MCF 10A (cell line): ENCODE data around the gene EPB41. TPM values are rescaled to one million over a fixed set of nuclear protein-coding genes. Genes with fewer than 3 reads are reported as not detected.

Experiments
- BruUV-seq: library from RNA; stranded (reverse); fragments of 400-500 nt; replicated peaks from 2 replicates; lab custom pipeline; 2021; lab: Mats Ljungman, UMichigan
- CTCF ChIA-PET: fragments of 300-600 bp; sonication (Branson Sonifier 250); formaldehyde crosslinking; extraction: SDS; loops from one replicate; lab custom pipeline; 2021; ENCODE audit warnings: antibody characterized with exemption, inconsistent platforms; lab: Yijun Ruan, JAX
- POLR2A ChIA-PET: fragments of 300-600, 350-650 bp; sonication (Branson Sonifier 250); formaldehyde crosslinking; extraction: SDS; loops from one replicate; lab custom pipeline; 2020; ENCODE audit warnings: antibody characterized with exemption, inconsistent platforms; lab: Yijun Ruan, JAX
- DNase-seq: peaks from one replicate; pipeline ENCODE4 v3.0.0-alpha.2; 2018; ENCODE audit not compliant: unreplicated experiment
- H3K27ac Mint-ChIP-seq: one replicate; pipeline ENCODE4 v1.8.0; 2022; ENCODE audit warnings: mild to moderate bottlenecking, low read depth, mixed read lengths; ENCODE audit not compliant: unreplicated experiment
- H3K27me3 Mint-ChIP-seq: one replicate; pipeline ENCODE4 v1.8.0; 2022; ENCODE audit warnings: mixed read lengths; ENCODE audit not compliant: insufficient read depth, unreplicated experiment
- H3K36me3 Mint-ChIP-seq: one replicate; pipeline ENCODE4 v1.8.0; 2022; ENCODE audit warnings: mild to moderate bottlenecking, moderate library complexity, mixed read lengths; ENCODE audit not compliant: insufficient read depth, unreplicated experiment
- H3K4me1 Mint-ChIP-seq: one replicate; pipeline ENCODE4 v1.8.0; 2022; ENCODE audit warnings: mixed read lengths; ENCODE audit not compliant: insufficient read depth, unreplicated experiment
- H3K4me3 Mint-ChIP-seq: one replicate; pipeline ENCODE4 v1.8.0; 2022; ENCODE audit warnings: mild to moderate bottlenecking, moderate library complexity, mixed read lengths; ENCODE audit not compliant: unreplicated experiment
- H3K9me3 Mint-ChIP-seq: one replicate; pipeline ENCODE4 v1.8.0; 2022; ENCODE audit warnings: mixed read lengths; ENCODE audit not compliant: unreplicated experiment
- CTCF ChIP-seq: fragments of 200-600 bp; IDR thresholded peaks from one replicate; pipeline ENCODE4 v1.8.0; 2022; ENCODE audit warnings: antibody characterized with exemption, mild to moderate bottlenecking; ENCODE audit not compliant: unreplicated experiment
- intact Hi-C: fragments of 100-400 bp; cut with micrococcal nuclease; formaldehyde crosslinking; loops from 2 replicates; pipeline ENCODE4 v1.14.1; 2022
- total RNA-seq: library from RNA; stranded (reverse); gene quantifications from 2 replicates; pipeline ENCODE4 v1.2.3, GENCODE V29; 2022

EPB41 gene
- total RNA-seq, 1 experiment from 2014 or later = 15.0 TPM

GRCh38 chr1:29113413-29114117 is 199.2 kb downstream of the EPB41 start:
- Mint-ChIP-seq H3K27me3 (no peaks in the 10 kb centered on the region), H3K36me3 (peaks cover 16% of the 10 kb centered on the region), H3K9me3 (no peaks in the 10 kb centered on the region), H3K4me3 (no peak overlapping the region), H3K27ac (no peak overlapping the region), H3K4me1 (no peaks in the 10 kb centered on the region)
- intact Hi-C loops = no loop called here
- no peak for DNase-seq
- CTCF ChIA-PET = interaction anchor here (0.5 to 0.7 kb wide), 3 partner anchors 13 to 1593 kb away, joined by 3 to 4 read pairs (median 3); no protein-coding TSS in a partner anchor
- POLR2A ChIA-PET = interaction anchor here (0.5 kb wide), 1 partner anchor 9 kb away, joined by 3 read pairs; no protein-coding TSS in a partner anchor
- TF ChIP-seq CTCF = no peak
- no TSS peak for BruUV-seq

GRCh38 chr1:29114654-29115053 is 200.3 kb downstream of the EPB41 start:
- Mint-ChIP-seq H3K36me3 (peaks cover 16% of the 10 kb centered on the region), H3K9me3 (no peaks in the 10 kb centered on the region), H3K27me3 (no peaks in the 10 kb centered on the region), H3K4me3 (no peak overlapping the region), H3K27ac (no peak overlapping the region), H3K4me1 (no peaks in the 10 kb centered on the region)
- TF ChIP-seq CTCF = no peak
- intact Hi-C loops = no loop called here
- no TSS peak for BruUV-seq
- DNase-seq = no peak
- CTCF ChIA-PET = interaction anchor here (0.7 kb wide), 1 partner anchor 20 kb away, joined by 3 read pairs; no protein-coding TSS in a partner anchor
- POLR2A ChIA-PET = interaction anchor here (0.6 kb wide), 1 partner anchor 41 kb away, joined by 3 read pairs; no protein-coding TSS in a partner anchor

GRCh38 chr1:29117381-29117780 is 203.0 kb downstream of the EPB41 start:
- BruUV-seq = no TSS peak

More at GRCh38 chr1:29117381-29117780, 203.0 kb downstream of the EPB41 start:
- H3K9me3 Mint-ChIP-seq = no peaks in the 10 kb centered on the region
- H3K4me1 Mint-ChIP-seq = no peaks in the 10 kb centered on the region
- H3K27me3 Mint-ChIP-seq = no peaks in the 10 kb centered on the region
- ChIA-PET CTCF (no interaction called here), POLR2A (no interaction called here)
- no peak for TF ChIP-seq CTCF
- no peak for DNase-seq
- H3K36me3 Mint-ChIP-seq = peaks cover 16% of the 10 kb centered on the region
- H3K27ac Mint-ChIP-seq = no peak overlapping the region
- intact Hi-C loops = no loop called here
- H3K4me3 Mint-ChIP-seq = no peak overlapping the region
